GM12878 (cell line): ENCODE data around the gene SMCO4. TPM values are rescaled to one million over a fixed set of nuclear protein-coding genes. Genes with fewer than 3 reads are reported as not detected.
A peak's percentile ranks its signal among the peaks of the same experiment; 100 is the strongest.

Source experiments
- CREB1 ChIP-seq: IDR thresholded peaks from 2 replicates; pipeline ENCODE4 v1.6.1; 2012; ENCODE audit warnings: low read depth, mild to moderate bottlenecking, inconsistent platforms
- CREM ChIP-seq: IDR thresholded peaks from 2 replicates; pipeline ENCODE4 v1.6.1; 2014; ENCODE audit warnings: antibody characterized with exemption, low read depth
- EGR1 ChIP-seq, 2 experiments: IDR thresholded peaks; 1 replicate in 1 of 2; 2 replicates in 1 of 2; pipeline ENCODE4 v1.6.1; 2011 to 2012; ENCODE audit warnings: low read depth in 2 of 2, low read length in 2 of 2, borderline replicate concordance in 1 of 2, mild to moderate bottlenecking in 1 of 2, moderate library complexity in 1 of 2
- ELK1 ChIP-seq: IDR thresholded peaks from 2 replicates; pipeline ENCODE4 v1.6.1; 2012; ENCODE audit warnings: low read depth, low read length, improper control_type of control experiment
- EP300 ChIP-seq, 2 experiments: fragments of 150-350 bp in 1 of 2; IDR thresholded peaks; 2 replicates each; pipeline ENCODE4 v1.6.1; 2011 to 2012; ENCODE audit warnings: low read depth in 2 of 2, low read length in 2 of 2, borderline replicate concordance in 1 of 2, improper control_type of control experiment in 1 of 2, inconsistent platforms in 1 of 2; ENCODE audit not compliant: control insufficient read depth in 1 of 2
- MEF2A ChIP-seq: IDR thresholded peaks from 2 replicates; pipeline ENCODE4 v1.6.1; 2011; ENCODE audit warnings: low read depth, mild to moderate bottlenecking, low read length, moderate library complexity; ENCODE audit not compliant: insufficient read depth
- MEF2B ChIP-seq: fragments of 450-650 bp; IDR thresholded peaks from 2 replicates; pipeline ENCODE4 v1.6.1; 2018; ENCODE audit warnings: mild to moderate bottlenecking, moderate library complexity; ENCODE audit not compliant: partially characterized antibody, poor library complexity, severe bottlenecking
- MTA2 ChIP-seq: fragments of 450-650 bp; IDR thresholded peaks from 2 replicates; pipeline ENCODE4 v1.6.1; 2016; ENCODE audit warnings: low read depth, mild to moderate bottlenecking, moderate library complexity
- PAX8 ChIP-seq: fragments of 450-650 bp; IDR thresholded peaks from 2 replicates; pipeline ENCODE4 v1.6.1; 2017; ENCODE audit warnings: mild to moderate bottlenecking, moderate library complexity
- SUZ12 ChIP-seq: fragments of 200-600 bp; sonication (generic); IDR thresholded peaks from one replicate; pipeline ENCODE4 v1.6.1; 2018; ENCODE audit warnings: antibody characterized with exemption, mild to moderate bottlenecking; ENCODE audit not compliant: unreplicated experiment
- YY1 ChIP-seq: IDR thresholded peaks from 2 replicates; pipeline ENCODE4 v1.6.1; 2011; ENCODE audit warnings: low read depth, mild to moderate bottlenecking, low read length
- ZBTB40 ChIP-seq: fragments of 450-650 bp; IDR thresholded peaks from 2 replicates; pipeline ENCODE4 v1.6.1; 2016; ENCODE audit warnings: mild to moderate bottlenecking, moderate library complexity, borderline replicate concordance
- polyA plus RNA-seq, 11 experiments: library from polyadenylated mRNA; depleted of rRNA in 4 of 11; unstranded in 6 of 11; stranded (reverse) in 5 of 11; fragments of >200 nt; fragmentation: Nextera tagmentation in 4 of 11; fragmentation: Illumina TruSeq in 1 of 11; extraction: Ambion mirVana in 4 of 11; extraction: Trizol in 1 of 11; gene quantifications; 1 replicate in 1 of 11; 2 replicates in 10 of 11; pipeline versions ENCODE4 v1.2.1 to v1.2.3, GENCODE V29; 2011 to 2016; ENCODE audit warnings: inconsistent platforms in 2 of 11, missing spikeins in 2 of 11, low read depth in 1 of 11
- total RNA-seq, 4 experiments: library from RNA; depleted of rRNA in 3 of 4; stranded (reverse); fragments of >200 nt in 3 of 4; fragmentation: Illumina TruSeq in 1 of 4; extraction: Trizol in 1 of 4; gene quantifications; 2 replicates each; pipeline versions ENCODE4 v1.2.1 to v1.2.3, GENCODE V29; 2013 to 2021
- TF ChIP-seq, protein P1 (sequence below): fragments of 450-650 bp; formaldehyde crosslinking; IDR thresholded peaks from 2 replicates; pipeline ENCODE4 v1.4.0; 2022; ENCODE audit warnings: mild to moderate bottlenecking, moderate library complexity
- TF ChIP-seq, protein P2 (sequence below): IDR thresholded peaks from 2 replicates; pipeline ENCODE4 v1.6.1; 2011; ENCODE audit warnings: low read depth, mild to moderate bottlenecking, low read length, moderate library complexity, borderline replicate concordance; ENCODE audit errors: extremely low read depth
- TF ChIP-seq, protein P3 (sequence below): fragments of 450-650 bp; IDR thresholded peaks from 2 replicates; pipeline ENCODE4 v1.6.1; 2018; ENCODE audit warnings: mild to moderate bottlenecking, low read depth, moderate library complexity; ENCODE audit not compliant: partially characterized antibody

Gene SMCO4
- total and polyA plus RNA-seq, 10 of the 15 experiments (the other 5 are each of a cell fraction or from before 2014, with no cell fraction given): 3.6 to 59.9 (median 27.9) TPM

- TF ChIP-seq, protein P1, sequence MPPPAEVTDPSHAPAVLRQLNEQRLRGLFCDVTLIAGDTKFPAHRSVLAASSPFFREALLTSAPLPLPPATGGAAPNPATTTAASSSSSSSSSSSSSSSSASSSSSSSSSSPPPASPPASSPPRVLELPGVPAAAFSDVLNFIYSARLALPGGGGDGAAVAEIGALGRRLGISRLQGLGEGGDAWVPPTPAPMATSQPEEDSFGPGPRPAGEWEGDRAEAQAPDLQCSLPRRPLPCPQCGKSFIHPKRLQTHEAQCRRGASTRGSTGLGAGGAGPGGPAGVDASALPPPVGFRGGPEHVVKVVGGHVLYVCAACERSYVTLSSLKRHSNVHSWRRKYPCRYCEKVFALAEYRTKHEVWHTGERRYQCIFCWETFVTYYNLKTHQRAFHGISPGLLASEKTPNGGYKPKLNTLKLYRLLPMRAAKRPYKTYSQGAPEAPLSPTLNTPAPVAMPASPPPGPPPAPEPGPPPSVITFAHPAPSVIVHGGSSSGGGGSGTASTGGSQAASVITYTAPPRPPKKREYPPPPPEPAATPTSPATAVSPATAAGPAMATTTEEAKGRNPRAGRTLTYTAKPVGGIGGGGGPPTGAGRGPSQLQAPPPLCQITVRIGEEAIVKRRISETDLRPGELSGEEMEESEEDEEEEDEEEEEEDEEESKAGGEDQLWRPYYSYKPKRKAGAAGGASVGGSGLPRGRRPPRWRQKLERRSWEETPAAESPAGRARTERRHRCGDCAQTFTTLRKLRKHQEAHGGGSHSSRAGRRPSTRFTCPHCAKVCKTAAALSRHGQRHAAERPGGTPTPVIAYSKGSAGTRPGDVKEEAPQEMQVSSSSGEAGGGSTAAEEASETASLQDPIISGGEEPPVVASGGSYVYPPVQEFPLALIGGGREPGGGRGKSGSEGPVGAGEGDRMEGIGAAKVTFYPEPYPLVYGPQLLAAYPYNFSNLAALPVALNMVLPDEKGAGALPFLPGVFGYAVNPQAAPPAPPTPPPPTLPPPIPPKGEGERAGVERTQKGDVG (CRISPR knock-in tag): no peak
- TF ChIP-seq ZBTB40 (no peak), EGR1 (IDR thresholded peaks at IDR 0.05; ENCODE audit: borderline replicate concordance in 1 of 2, low read depth in 2 of 2, low read length in 2 of 2) (peak in 1 of 2 experiments; percentile 68; a peak in 2 of 3 replicates), EP300 (IDR thresholded peaks at IDR 0.05; ENCODE audit: borderline replicate concordance in 1 of 2, control insufficient read depth in 1 of 2, low read depth in 2 of 2, low read length in 2 of 2) (peak; percentile 29 to 64; a peak in 2 of 4 replicates), PAX8 (no peak), CREB1 (peak; percentile 57), MTA2 (0 out of 2 replicates have a peak, but pooled peaks have one; percentile 66), YY1 (no peak), CREM (peak; percentile 48; the same call in 1 of the 2 replicates), MEF2A (no peak), MEF2B (peak; percentile 25), SUZ12 (no peak), ELK1 (no peak)
- TF ChIP-seq, protein P2, sequence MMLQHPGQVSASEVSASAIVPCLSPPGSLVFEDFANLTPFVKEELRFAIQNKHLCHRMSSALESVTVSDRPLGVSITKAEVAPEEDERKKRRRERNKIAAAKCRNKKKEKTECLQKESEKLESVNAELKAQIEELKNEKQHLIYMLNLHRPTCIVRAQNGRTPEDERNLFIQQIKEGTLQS: no peak
- TF ChIP-seq, protein P3, sequence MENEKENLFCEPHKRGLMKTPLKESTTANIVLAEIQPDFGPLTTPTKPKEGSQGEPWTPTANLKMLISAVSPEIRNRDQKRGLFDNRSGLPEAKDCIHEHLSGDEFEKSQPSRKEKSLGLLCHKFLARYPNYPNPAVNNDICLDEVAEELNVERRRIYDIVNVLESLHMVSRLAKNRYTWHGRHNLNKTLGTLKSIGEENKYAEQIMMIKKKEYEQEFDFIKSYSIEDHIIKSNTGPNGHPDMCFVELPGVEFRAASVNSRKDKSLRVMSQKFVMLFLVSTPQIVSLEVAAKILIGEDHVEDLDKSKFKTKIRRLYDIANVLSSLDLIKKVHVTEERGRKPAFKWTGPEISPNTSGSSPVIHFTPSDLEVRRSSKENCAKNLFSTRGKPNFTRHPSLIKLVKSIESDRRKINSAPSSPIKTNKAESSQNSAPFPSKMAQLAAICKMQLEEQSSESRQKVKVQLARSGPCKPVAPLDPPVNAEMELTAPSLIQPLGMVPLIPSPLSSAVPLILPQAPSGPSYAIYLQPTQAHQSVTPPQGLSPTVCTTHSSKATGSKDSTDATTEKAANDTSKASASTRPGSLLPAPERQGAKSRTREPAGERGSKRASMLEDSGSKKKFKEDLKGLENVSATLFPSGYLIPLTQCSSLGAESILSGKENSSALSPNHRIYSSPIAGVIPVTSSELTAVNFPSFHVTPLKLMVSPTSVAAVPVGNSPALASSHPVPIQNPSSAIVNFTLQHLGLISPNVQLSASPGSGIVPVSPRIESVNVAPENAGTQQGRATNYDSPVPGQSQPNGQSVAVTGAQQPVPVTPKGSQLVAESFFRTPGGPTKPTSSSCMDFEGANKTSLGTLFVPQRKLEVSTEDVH: no peak
Observed at GRCh38 chr11:93529707-93530467, 13.3 kb downstream of the SMCO4 start (continued).
